Tibial nerve (tissue), 4 donors: ENCODE data around the gene ZFP14. TPM values are rescaled to one million over a fixed set of nuclear protein-coding genes. Genes with fewer than 3 reads are reported as not detected.
"Not testable (repeated sequence)": the region's sequence is repeated elsewhere in the genome, so short reads cannot be mapped to it uniquely, and the experiment has no call there.

Experiments
- DNase-seq, 2 donors: peaks; one replicate each; pipeline ENCODE4 v3.0.0-alpha.2; 2019; ENCODE audit warnings: low spot score in 2 of 2
- H3K27ac ChIP-seq, 4 donors: fragments of 200-600 bp; sonication (generic) in 3 of 4; one replicate each; pipeline ENCODE4 v1.5.1; 2017 to 2019; ENCODE audit warnings: mild to moderate bottlenecking in 1 of 4
- H3K27me3 ChIP-seq, 2 donors: fragments of 200-600 bp; sonication (generic) in 1 of 2; one replicate each; pipeline versions ENCODE4 v1.5.1 to v1.6.0; 2017 to 2019
- H3K36me3 ChIP-seq, 3 donors: fragments of 200-600 bp; sonication (generic); one replicate each; pipeline ENCODE4 v1.5.1; 2018 to 2019
- H3K4me1 ChIP-seq, 4 donors: fragments of 200-600 bp; sonication (generic) in 3 of 4; one replicate each; pipeline ENCODE4 v1.5.1; 2017 to 2019
- H3K4me3 ChIP-seq, 4 donors: fragments of 200-600 bp; sonication (generic) in 3 of 4; one replicate each; pipeline ENCODE4 v1.5.1; 2017 to 2019; ENCODE audit warnings: mild to moderate bottlenecking in 1 of 4, moderate library complexity in 1 of 4
- H3K9me3 ChIP-seq, 4 donors: fragments of 200-600 bp; sonication (generic) in 3 of 4; one replicate each; pipeline ENCODE4 v1.5.1; 2017 to 2019
- WGBS, 2 donors: methylation state at CpG; one replicate each; pipeline ENCODE4 v1.1.5; 2018; 5-methylcytosine and 5-hydroxymethylcytosine counted together
- total RNA-seq, 4 donors: library from RNA; depleted of rRNA; stranded (reverse); fragments of >200 nt; gene quantifications; one replicate each; pipeline ENCODE4 v1.1.0, GENCODE V29; 2016

The ZFP14 gene
- total RNA-seq, 4 donors from 2014 or later = 5.7 to 15.3 (median 9.3) TPM

DNA sequence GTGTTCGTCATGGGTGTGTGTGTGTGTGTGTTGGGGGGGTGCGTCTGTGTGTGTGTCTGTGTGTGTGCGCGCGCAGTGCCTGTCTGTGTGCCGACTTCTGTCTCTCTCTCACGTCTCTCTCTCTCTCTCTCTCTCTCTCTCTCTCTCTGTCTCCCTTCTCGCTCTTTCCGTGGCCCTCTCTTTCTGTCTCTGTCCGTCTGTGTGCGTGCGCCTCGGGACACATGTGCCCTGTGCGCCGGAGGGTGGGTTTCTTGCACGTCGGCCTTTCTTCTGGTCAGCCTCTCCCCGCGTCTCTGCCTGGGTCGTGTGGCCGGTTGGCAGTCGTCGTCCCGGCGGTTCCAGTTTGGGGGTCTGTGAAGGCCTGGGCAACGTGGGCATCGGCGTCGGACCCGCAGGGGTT is 86.7 kb downstream of the ZFP14 start:
- not testable (repeated sequence) for DNase-seq, H3K36me3 ChIP-seq, H3K9me3 ChIP-seq, H3K27ac ChIP-seq, H3K4me3 ChIP-seq, H3K27me3 ChIP-seq, H3K4me1 ChIP-seq
- WGBS, 2 donors = 93% methylated on average over 14 of the region's 30 CpGs; no CpG with 5 or more reads in 1 of the 2 donors

Other genes with a start within 250 kb of the ZFP14 start
- gene CAPNS1, start 239.1 kb downstream of the ZFP14 start, total RNA-seq = 100 to 1,000 TPM; 179 to 235 (median 213) TPM
- 10 to 100 TPM; 18.4 to 73.9 (median 35.5) TPM for gene COX7A1, start 226.8 kb downstream of the ZFP14 start, total RNA-seq
- 1 to 10 TPM; 4.8 to 9.6 (median 6.9) TPM for gene ZNF565, start 164.5 kb downstream of the ZFP14 start, total RNA-seq
- gene ZNF146, start 164.1 kb downstream of the ZFP14 start, total RNA-seq = 10 to 100 TPM; 52.2 to 66.1 (median 53.9) TPM
- 1 to 10 TPM; 4.1 to 9.4 (median 5.6) TPM for gene ZFP82, start 39.4 kb upstream of the ZFP14 start, total RNA-seq
- gene ZNF566, start 110.4 kb upstream of the ZFP14 start, total RNA-seq = 10 to 100 TPM; 12.1 to 20.1 (median 14.9) TPM
- 10 to 100 TPM; 10.5 to 41.1 (median 15.1) TPM for gene ZNF260, start 149.1 kb upstream of the ZFP14 start, total RNA-seq
- 10 to 100 TPM; 11.0 to 15.9 (median 13.1) TPM for gene ZNF529, start 194.1 kb upstream of the ZFP14 start, total RNA-seq
- gene ZNF382, start 226.1 kb upstream of the ZFP14 start, total RNA-seq = 10 to 100 TPM in 1 of 4 donors, 1 to 10 TPM in 3; 6.9 to 10.1 (median 9.4) TPM